GDM1 (cell line): ENCODE results near the gene RGS7BP.

Experiments used
- DNase-seq: peaks from one replicate; lab custom pipeline; 2025; lab: John Stamatoyannopoulos, UW

Gene RGS7BP

DNA sequence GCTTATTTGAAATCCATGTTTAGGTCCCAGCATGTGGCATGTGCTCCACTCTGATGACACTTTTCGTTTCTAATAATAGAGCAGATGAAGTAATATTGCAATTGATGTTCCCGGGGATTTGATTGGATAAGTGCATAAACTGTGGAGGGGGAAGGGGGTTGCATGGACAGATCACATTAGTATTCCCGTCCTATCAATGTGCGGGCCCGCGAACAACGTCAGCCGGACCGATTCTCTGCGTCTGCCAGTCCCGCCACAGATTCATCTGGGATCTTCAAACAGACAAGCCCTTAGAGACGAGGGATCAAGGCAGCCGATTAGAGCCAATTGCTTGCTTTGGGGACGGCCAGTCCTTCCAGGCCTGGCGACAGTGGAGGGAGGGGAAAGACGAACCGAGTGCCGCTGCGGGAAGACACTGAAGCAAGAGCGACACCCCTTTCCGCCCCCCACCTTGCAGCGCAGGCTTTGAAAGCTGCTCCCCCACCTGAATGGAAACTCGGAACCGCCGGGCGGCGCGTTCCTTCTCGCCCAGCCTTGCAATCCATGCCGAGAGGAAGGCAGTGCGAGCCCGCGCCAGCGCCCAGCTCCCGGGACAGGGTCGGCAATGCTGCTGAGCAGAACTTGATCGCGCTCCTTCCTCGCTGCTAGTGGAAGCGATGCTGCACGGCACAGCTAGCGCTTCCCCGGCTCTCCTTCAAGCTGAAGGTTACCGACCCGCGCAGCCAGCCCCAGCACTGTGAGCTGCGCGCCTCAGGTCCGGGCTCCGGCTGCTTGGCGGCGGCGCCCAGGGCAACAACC is at the start of gene RGS7BP:
Gene RGS7BP, plus strand, starts transcription at position 247 of the 798 bp plus-strand sequence. CDS start 610 bp downstream, outside the sequence.
- no peak for DNase-seq

- DNase-seq: no peak
Observed at GRCh38 chr5:64457846-64458245, 48.0 kb upstream of the RGS7BP start.

DNA sequence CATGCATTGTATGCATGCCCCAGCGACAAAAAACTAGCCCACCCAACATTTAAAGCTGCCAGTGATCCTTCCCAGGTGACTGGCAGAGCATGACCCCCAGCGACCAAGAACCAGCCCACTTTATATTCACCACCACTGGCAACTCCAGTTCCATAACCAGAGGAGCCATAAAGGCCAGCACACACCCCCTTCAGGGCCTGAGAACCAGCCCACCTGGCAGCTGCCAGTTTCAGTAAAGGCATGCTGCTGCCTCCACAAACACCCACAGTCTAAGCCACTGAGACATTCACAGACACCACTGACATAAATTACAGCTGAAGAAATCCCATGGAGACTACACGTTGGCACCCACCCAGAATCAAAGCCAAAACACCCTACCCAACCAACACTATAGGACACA is 46.9 kb upstream of the RGS7BP start:
- no peak for DNase-seq

DNA sequence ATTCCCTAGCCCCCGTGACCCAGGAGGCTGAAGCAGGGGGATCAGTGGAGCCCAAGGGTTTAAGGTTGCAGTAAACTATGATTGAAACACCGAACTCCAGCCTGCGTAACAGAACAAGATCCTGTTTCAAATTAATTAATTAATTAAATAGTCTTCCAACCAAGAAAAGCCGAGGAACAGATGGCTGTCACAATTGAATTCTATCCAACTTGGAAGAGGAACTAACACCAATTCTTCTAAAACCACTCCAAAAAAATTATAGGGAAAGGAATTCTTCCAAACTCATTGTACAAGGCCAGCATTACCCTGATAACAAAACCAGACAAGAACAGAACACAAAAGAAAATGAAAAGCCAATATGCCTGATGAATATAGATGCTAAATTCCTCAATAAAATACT is 43.4 kb upstream of the RGS7BP start:
- no peak for DNase-seq

GRCh38 chr5:64486163-64486562 is 19.7 kb upstream of the RGS7BP start:
- no peak for DNase-seq

DNA sequence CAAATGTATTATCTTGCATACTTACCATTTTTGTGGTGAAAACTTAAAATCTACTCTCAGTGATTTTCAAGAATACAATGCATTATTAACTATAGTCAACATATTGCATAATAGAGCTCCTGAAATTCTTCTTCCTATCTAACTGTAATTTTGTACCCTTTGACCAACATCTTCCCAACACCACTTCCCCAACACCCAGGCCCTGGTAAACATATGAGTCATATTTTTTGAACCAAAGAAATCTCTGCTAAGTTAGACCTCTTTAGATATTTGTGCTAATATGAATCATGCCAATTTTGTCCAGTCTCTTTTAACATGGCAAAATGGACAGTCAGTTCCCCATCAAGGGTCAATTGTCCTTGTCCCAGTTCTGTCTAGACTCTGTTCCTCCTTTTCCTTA is 18.5 kb upstream of the RGS7BP start:
- DNase-seq: no peak

DNA sequence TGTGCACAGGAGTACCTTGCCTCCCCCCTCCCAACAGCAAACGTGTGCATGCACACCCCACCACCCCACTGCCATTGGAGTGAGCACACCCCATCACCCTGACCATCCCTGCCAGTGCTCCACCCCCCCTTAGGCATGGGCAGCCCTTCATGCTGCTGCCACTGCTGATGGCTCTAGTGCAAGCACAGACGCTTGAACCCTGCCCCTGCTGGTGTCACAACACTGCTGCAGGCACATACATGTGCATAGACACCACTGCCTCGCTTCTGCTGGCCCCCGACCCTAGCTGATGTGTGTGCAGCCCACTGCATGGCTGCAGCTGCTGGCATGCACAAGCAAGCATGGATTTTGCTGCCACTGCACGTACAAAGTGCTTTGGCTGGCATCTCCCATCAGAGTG is 16.0 kb upstream of the RGS7BP start:
- no peak for DNase-seq

DNA sequence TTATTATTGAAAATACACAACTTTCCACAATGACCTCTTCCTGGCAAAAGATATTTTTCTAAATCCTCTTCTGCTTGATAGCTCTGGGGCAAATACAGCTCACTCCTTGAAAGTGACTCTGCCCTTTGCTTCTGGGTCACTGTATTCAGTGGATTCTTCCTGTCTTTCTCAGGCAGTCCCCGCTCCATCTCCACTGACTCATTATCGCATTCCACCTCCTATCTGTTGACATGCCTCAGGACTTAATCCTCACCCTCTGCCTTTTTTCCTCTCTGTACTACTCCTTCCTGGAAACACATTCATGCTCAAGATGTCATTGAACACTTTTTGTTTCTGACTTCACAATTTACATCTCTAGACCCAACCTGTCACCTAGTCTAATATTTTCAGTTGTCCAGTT is 8.4 kb upstream of the RGS7BP start:
- DNase-seq: no peak

DNA sequence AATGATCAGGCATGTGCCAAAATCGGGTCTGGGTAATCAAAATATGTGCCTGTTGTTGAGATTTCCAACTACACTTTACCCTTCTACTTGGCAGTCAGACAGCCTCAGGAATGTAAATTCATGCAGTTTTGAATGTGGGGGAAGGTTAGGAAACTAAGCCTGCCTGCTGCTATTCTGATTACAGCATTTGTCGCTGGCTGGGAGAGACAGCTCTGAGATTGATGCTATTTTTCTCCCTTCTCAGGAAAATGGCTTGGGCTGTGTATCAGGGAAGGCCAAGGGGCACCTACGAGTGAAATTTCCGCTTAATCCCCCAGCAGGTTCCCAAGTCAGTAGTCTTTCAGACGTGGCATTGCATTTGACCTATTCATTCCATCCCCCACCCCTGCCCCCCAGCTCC is 3.6 kb upstream of the RGS7BP start:
- no peak for DNase-seq

DNA sequence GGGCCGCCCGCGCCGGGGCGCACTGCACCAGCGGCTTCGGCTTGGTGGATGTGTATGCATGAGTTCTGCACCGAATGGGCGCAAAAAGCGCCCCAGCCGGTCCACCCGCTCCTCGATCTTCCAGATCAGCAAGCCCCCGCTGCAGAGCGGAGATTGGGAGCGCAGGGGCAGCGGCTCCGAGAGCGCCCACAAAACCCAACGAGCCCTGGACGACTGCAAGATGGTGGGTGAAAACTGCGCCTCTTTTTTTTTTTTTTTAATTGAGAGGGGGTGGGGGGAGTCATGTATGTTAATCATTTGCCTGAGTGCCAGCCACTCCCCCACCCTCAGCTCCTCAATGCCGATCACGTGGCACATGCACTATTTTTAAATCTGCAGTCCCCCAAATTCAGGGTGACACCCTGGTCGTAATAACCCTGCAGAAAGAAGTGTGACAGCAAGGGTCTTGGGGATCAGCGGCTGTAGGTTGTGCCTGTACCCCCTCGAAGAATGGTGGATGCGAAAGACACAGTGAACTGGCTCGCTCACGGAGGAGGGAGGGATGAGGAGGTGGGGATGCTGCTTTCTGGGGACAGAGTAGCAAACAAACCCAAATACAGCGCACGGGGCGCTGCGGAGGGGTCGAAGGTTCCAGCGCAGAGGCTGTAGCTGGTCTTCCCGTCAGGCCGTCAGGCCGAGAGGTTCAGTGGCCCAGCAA is 900 bp downstream of the RGS7BP start:
- DNase-seq: no peak

DNA sequence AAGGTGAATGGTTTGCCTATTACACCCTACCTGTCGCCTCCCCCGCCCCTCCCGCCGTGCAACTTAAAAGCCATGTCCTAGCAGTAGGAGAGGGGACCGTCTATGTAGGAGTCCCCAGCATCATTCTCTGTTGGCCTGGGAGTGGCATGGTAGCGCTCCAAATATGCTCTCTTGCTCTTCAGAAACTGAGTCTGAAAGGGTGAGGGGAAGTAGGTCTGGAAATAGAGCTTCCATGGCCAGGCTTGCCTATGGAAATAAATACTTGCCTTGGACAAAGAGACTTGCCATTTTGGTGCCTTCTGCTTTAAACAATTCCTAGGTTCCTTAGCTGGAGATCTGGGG is 1.4 kb downstream of the RGS7BP start:
- DNase-seq: no peak

- no peak for DNase-seq
Observed at GRCh38 chr5:64509828-64510227, 4.0 kb downstream of the RGS7BP start.

- no peak for DNase-seq
Observed at GRCh38 chr5:64513492-64513891, 7.7 kb downstream of the RGS7BP start.

DNA sequence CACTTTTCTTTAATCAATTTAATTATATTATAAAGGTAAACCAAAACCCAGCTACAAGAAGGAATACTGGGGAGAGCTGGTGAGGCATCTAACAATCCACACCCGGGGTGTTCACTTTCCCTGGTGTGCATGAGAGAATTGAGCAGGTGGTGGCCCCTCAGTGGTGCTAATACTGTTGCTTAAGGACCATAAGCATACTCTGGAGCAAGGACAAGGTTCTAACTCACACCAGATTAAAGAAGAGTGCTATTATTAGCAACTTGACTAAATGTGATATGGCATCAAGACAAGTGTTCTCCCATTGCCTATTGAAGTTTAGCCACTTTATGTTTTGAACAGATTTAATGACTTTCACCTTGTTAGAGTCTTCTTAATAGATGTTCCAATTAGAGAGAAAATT is 8.8 kb downstream of the RGS7BP start:
- DNase-seq: no peak

GRCh38 chr5:64516216-64516615 is 10.4 kb downstream of the RGS7BP start:
- no peak for DNase-seq

- no peak for DNase-seq
Observed at GRCh38 chr5:64518793-64519192, 13.0 kb downstream of the RGS7BP start.

DNA sequence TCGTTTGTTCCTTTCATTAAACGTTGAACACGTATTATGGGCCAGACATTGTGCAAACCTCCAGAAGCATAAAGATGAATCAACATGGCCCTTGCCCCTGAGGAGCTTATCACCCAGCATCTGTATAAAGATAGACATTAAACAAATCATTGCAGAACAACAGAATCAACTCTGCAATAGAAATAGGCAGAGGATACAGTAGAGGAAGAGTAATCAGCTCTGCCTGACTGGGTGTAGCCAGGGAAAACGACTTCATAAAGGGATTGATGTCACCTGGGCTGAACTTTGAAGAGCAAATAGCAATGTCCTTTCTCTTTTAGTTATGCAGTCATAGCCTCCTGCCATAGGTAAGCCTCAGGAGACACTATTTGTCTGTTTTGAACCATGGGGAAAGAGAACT is 13.4 kb downstream of the RGS7BP start:
- DNase-seq: no peak

- no peak for DNase-seq
Observed at GRCh38 chr5:64526734-64527439, 21.1 kb downstream of the RGS7BP start.

- DNase-seq: no peak
Observed at GRCh38 chr5:64530076-64530475, 24.3 kb downstream of the RGS7BP start.

DNA sequence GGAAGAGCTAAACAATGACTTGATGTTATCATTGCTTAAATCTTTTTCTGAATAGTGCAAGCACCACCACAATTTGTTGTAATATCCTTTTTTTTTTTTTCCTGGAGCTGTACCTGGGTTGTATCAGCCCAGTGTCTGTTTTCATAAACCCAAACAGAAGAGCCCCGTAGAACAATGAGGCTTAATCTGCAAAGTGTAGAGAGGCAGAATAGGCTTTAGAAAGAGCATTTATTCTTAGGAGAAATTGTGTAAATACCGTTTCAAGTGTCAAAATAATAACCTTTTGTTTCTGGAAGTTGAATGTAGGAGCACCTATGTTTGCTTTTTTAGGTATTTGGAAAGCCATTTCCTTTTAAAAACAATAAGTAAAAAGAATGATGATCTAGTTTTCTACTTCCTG is 26.4 kb downstream of the RGS7BP start:
- no peak for DNase-seq

DNA sequence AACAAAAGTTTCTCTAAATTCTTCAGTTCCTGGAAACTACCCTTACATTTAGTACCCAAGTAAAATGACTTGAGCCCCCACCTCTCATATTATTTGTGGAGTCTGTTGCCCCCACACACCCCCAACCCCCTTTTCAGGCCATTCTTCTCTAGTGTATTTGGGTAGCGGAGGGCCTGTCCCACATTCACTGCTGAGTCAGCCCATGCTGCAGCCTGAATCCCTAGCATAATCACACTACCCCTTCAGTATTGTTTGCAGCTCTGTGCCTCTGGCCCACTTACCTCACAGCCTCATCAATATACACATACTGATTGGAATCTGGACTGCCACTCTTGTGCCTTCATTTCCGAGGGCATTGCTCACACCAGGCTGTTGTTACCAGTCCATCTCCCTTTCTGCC is 26.8 kb downstream of the RGS7BP start:
- no peak for DNase-seq

DNA sequence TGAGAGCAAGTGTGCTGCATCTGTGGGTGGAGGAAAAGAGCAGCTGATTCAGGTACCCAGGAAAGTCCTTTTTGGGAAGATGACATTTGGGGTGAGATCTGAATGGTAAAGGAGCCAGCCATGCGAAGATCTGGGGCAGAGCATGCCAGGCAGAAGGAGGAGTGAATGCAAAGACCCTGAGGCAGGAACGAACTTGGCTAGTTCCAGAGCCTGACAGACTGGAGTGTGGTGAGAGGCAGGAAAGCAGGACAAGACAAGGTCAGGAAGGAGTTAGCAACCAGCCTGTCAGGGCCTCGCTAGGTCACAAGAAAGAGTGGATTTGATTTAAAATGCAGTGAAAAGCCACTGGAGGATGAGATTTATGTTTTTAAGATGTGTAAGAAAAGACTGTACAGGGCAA is 28.2 kb downstream of the RGS7BP start:
- no peak for DNase-seq

DNA sequence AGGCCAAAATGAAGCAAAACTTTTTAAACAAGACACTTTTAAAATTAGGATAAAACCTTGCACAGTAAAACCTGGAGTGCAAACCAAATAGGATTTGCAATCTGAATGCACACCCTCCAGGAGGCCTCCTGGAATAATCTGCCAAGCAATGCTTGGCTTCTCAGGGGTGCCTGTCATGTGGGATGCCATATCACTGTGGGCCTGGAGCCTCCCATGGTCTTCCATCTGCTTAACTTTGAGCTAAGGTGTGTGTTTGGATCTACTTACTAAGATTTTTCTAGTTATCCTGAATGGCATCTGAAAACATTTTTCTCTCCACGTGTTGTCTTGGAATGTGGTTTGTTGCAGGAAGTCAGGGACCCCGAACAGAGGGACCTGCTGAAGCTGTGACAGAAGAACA is 52.1 kb downstream of the RGS7BP start:
- no peak for DNase-seq
